Nephron progenitor cell (in vitro differentiated cells): ENCODE results near the gene FAM3D.

Experiments used
- DNase-seq: peaks from one replicate; pipeline ENCODE4 v3.0.0; 2021
- H3K27ac Mint-ChIP-seq: 2 replicates; pipeline ENCODE4 v1.8.0; 2021; ENCODE audit warnings: mild to moderate bottlenecking, moderate library complexity, mixed read lengths
- H3K27me3 Mint-ChIP-seq: 2 replicates; pipeline ENCODE4 v1.8.0; 2021; ENCODE audit warnings: mild to moderate bottlenecking, low read depth, mixed read lengths; ENCODE audit not compliant: poor library complexity
- H3K36me3 Mint-ChIP-seq: 2 replicates; pipeline ENCODE4 v1.8.0; 2021; ENCODE audit warnings: low read depth, mixed read lengths
- H3K4me1 Mint-ChIP-seq: 2 replicates; pipeline ENCODE4 v1.8.0; 2021; ENCODE audit warnings: mixed read lengths
- H3K4me3 Mint-ChIP-seq: 2 replicates; pipeline ENCODE4 v1.8.0; 2021; ENCODE audit warnings: mild to moderate bottlenecking, moderate library complexity, mixed read lengths
- H3K9me3 Mint-ChIP-seq: 2 replicates; pipeline ENCODE4 v1.8.0; 2021; ENCODE audit warnings: mild to moderate bottlenecking, moderate library complexity, mixed read lengths
- CTCF ChIP-seq: fragments of 200-600 bp; sonication (generic); IDR thresholded peaks from 2 replicates; pipeline ENCODE4 v1.5.0; 2021; ENCODE audit warnings: antibody characterized with exemption

Gene FAM3D

DNA sequence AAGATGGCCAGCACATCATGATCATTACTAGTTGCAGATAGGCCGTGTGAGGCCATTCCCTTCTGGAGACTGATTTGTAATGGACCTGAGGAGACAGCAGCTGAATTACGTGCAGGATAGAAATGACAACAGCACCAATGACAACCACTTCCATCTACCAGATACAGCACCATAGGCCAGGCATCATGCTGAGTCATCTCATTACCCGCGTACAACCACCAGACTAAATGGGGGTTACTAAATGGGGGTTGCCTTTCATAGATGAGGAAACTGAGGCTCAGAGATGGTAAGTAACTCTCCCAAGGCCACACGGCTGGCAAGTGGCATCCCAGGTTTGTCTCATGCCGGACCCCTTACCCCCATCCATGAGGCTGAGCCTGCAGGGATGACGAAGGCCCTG, 56.6 kb downstream of the FAM3D start:
- Mint-ChIP-seq H3K27ac (no peak overlapping the region), H3K36me3 (no peaks in the 10 kb centered on the region), H3K27me3 (peaks cover 6% of the 10 kb centered on the region), H3K4me1 (peaks cover 14% of the 10 kb centered on the region), H3K4me3 (no peak overlapping the region), H3K9me3 (peaks cover 5% of the 10 kb centered on the region)
- no peak for TF ChIP-seq CTCF
- DNase-seq: no peak

GRCh38 chr3:58608648-58609047, 57.9 kb downstream of the FAM3D start:
- H3K4me3 Mint-ChIP-seq: no peak overlapping the region
- no peak overlapping the region for H3K27ac Mint-ChIP-seq
- H3K36me3 Mint-ChIP-seq: no peaks in the 10 kb centered on the region
- no peak for DNase-seq
- H3K27me3 Mint-ChIP-seq: peaks cover 12% of the 10 kb centered on the region
- peaks cover 7% of the 10 kb centered on the region for H3K9me3 Mint-ChIP-seq
- no peak for TF ChIP-seq CTCF
- H3K4me1 Mint-ChIP-seq: peaks cover 13% of the 10 kb centered on the region

- DNase-seq: no peak
- Mint-ChIP-seq H3K36me3 (no peaks in the 10 kb centered on the region), H3K9me3 (peaks cover 7% of the 10 kb centered on the region), H3K27me3 (peaks cover 20% of the 10 kb centered on the region), H3K4me1 (peaks cover 5% of the 10 kb centered on the region), H3K4me3 (no peak overlapping the region), H3K27ac (no peak overlapping the region)
- TF ChIP-seq CTCF: no peak
Measured at GRCh38 chr3:58607816-58608215, 58.8 kb downstream of the FAM3D start.

DNA sequence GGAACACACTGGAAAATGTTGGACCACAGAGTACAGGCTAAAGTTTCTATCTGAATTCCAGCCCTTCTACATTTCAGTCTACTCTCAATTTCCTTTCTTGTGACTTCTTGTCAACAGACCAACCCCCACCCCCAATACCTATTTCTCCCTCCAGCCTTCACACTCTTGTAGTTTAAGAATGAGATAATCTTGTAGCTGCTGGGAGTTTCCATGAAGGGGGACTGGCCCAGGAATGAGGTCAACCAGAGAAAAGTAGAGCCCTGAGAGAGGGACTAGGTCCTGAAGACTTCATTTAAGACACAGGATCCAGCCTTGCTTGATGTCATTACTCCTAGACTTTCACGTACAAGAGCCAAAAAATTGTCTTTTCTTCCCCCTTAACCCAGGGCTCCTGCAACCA, 59.9 kb downstream of the FAM3D start:
- Mint-ChIP-seq H3K27me3 (peaks cover 21% of the 10 kb centered on the region), H3K27ac (no peak overlapping the region), H3K4me3 (no peak overlapping the region), H3K36me3 (no peaks in the 10 kb centered on the region), H3K4me1 (no peaks in the 10 kb centered on the region), H3K9me3 (peaks cover 7% of the 10 kb centered on the region)
- no peak for DNase-seq
- no peak for TF ChIP-seq CTCF

- Mint-ChIP-seq H3K27me3 (peaks cover 22% of the 10 kb centered on the region), H3K27ac (no peak overlapping the region), H3K4me3 (no peak overlapping the region), H3K9me3 (peaks cover 7% of the 10 kb centered on the region), H3K4me1 (no peaks in the 10 kb centered on the region), H3K36me3 (no peaks in the 10 kb centered on the region)
- DNase-seq: no peak
- TF ChIP-seq CTCF: no peak
Measured at GRCh38 chr3:58604031-58604430, 62.5 kb downstream of the FAM3D start.

- TF ChIP-seq CTCF: no peak
- Mint-ChIP-seq H3K4me1 (no peaks in the 10 kb centered on the region), H3K4me3 (no peak overlapping the region), H3K27me3 (peaks cover 22% of the 10 kb centered on the region), H3K9me3 (peaks cover 7% of the 10 kb centered on the region), H3K36me3 (no peaks in the 10 kb centered on the region), H3K27ac (no peak overlapping the region)
- no peak for DNase-seq
Measured at GRCh38 chr3:58603606-58604005, 63.0 kb downstream of the FAM3D start.
